ENCODE results near the gene ADAMTS12.

ADAMTS12 gene

DNA sequence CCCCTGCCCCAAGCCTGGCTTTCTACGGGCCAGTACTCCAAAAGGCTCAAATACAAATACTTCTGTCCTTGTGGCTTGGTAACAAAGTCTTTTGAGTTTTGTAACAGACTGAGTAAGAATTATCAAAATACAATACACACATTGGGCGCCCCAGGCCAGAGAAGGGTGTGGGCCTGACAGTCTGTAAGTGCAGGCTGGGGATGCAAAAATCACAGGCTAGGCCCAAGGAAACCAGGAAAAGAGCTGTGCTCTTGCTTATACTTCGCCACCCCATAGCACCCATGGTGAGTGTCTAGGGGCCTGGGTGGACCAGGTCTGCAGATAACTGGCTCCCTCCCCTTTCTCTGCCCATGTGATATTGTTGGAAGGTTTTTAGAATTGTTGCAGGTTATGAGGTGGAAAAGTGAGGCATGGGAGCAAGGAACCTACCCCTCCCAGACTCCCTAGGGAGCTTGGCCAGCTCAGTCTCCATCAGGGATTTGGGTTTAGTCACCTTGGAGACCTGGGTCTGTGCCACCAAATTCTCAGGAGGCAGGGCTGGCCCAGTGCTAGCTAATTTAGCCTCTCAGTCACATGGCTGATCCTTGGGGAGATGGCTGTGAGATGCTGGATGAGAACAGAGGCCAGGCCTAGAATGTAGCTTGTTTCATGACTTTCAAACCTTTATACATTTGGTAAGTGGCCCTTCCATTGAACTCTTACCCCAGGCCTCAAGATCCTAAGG is 378.2 kb downstream of the ADAMTS12 start:
- TF ChIP-seq CTCF (IDR thresholded peaks at IDR 0.05; ENCODE audit: borderline replicate concordance, control extremely low read depth, extremely low read depth, insufficient read depth, missing control alignments), result no peak
- in situ Hi-C loops (cut with MboI; ENCODE audit: low sequenced_read_pairs, unreplicated experiment), result no loop called here

DNA sequence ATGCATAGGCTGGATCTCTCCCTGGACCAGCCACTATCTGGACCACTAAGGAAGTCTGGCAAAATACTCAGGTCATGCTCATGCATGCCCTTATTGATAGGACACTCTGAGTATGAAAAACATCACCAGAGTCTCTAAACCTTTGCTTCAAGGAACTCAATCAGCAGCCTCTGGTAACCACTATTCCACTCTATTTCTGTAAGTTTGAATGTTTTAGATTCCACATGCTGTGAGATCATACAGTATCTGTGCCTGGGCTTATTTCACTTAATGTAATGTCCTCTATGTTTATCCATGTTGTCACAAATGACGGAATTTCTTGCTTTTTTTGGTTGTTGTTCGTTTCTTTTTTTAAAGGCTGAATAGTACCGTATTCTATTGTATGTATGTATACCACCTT is 382.8 kb downstream of the ADAMTS12 start:
- in situ Hi-C loops (cut with MboI; ENCODE audit: low sequenced_read_pairs, unreplicated experiment), result no loop called here
- DNase-seq (ENCODE audit: low spot score), result no peak
- TF ChIP-seq CTCF (IDR thresholded peaks at IDR 0.05; ENCODE audit: borderline replicate concordance, control extremely low read depth, extremely low read depth, insufficient read depth, missing control alignments), result no peak

More for the DNA sequence above, 378.2 kb downstream of the ADAMTS12 start:
- DNase-seq (ENCODE audit: low spot score), result no peak

GRCh38 chr5:33507426-33507825 is 384.4 kb downstream of the ADAMTS12 start:
- TF ChIP-seq CTCF (IDR thresholded peaks at IDR 0.05; ENCODE audit: borderline replicate concordance, control extremely low read depth, extremely low read depth, insufficient read depth, missing control alignments), result no peak
- in situ Hi-C loops (cut with MboI; ENCODE audit: low sequenced_read_pairs, unreplicated experiment), result no loop called here
- no peak for DNase-seq (ENCODE audit: low spot score)

DNA sequence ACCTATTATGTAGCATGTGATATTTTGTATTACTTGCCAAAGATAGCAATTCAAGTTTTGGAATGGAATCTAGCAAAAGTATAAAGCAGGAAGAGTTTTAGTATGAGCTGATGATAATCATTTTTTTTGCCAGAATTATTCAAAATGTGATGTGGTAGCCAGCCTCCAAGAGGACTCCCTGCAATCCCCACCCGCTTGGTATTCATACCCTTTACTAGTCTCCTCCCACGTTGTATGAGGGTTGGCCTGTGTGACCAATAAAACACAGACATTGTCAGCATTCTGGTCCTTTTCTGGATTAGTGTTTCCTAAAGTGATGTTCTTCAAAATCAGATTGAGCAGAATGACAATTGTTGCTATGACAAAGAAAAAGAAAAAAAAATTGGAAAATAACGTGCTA is 387.2 kb downstream of the ADAMTS12 start:
- TF ChIP-seq CTCF (IDR thresholded peaks at IDR 0.05; ENCODE audit: borderline replicate concordance, control extremely low read depth, extremely low read depth, insufficient read depth, missing control alignments), result no peak
- in situ Hi-C loops (cut with MboI; ENCODE audit: low sequenced_read_pairs, unreplicated experiment), result no loop called here
- no peak for DNase-seq (ENCODE audit: low spot score)

- DNase-seq (ENCODE audit: low spot score), result no peak
- in situ Hi-C loops (cut with MboI; ENCODE audit: low sequenced_read_pairs, unreplicated experiment), result no loop called here
Observed at GRCh38 chr5:33501899-33502298, 389.9 kb downstream of the ADAMTS12 start.

DNA sequence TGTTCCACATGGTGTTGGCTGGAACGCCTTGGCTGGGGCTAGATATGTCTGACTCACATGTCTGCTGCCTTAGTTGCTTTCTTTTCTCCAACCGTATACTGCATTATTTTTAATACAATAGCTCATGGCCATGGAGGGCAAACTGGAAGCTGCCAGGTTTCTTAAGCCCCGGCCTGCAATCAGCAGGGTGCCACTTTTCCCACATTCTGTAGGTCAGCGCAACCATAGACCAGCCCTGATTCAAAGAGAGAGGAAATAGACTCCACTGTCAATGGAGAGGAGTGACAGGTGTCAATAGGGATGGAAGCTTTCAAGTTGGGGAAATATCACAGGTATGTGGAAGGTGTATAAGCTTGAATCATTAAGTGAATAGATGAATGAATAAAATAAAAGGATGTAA is 390.5 kb downstream of the ADAMTS12 start:
- no peak for DNase-seq (ENCODE audit: low spot score)
- in situ Hi-C loops (cut with MboI; ENCODE audit: low sequenced_read_pairs, unreplicated experiment), result no loop called here
- no peak for TF ChIP-seq CTCF (IDR thresholded peaks at IDR 0.05; ENCODE audit: borderline replicate concordance, control extremely low read depth, extremely low read depth, insufficient read depth, missing control alignments)

More at GRCh38 chr5:33501899-33502298, 389.9 kb downstream of the ADAMTS12 start:
- TF ChIP-seq CTCF (IDR thresholded peaks at IDR 0.05; ENCODE audit: borderline replicate concordance, control extremely low read depth, extremely low read depth, insufficient read depth, missing control alignments), result no peak

All from GM13976 (cell line).